ENCODE data around the gene RSPO4.

GRCh38 chr20:971346-971745, 30.8 kb downstream of the RSPO4 start:
- no peak for TF ChIP-seq POLR2A (conservative IDR thresholded peaks at IDR 0.05)
- TF ChIP-seq CTCF (IDR thresholded peaks at IDR 0.05 in 2 of 3, conservative IDR thresholded peaks at IDR 0.05 in 1 of 3; ENCODE audit: insufficient read depth in 2 of 3, low read depth in 1 of 3, low read length in 3 of 3), result no peak
- no peak for TF ChIP-seq ZNF23 (CRISPR knock-in tag; IDR thresholded peaks at IDR 0.05)
- no peak for TF ChIP-seq ZNF354B (CRISPR knock-in tag; IDR thresholded peaks at IDR 0.05)
- no peak for TF ChIP-seq MYC (IDR thresholded peaks at IDR 0.05; ENCODE audit: low read depth, low read length)
- TF ChIP-seq MYC (CRISPR knock-in tag; IDR thresholded peaks at IDR 0.05; ENCODE audit: borderline replicate concordance, low read depth), result no peak
- no peak for TF ChIP-seq RFX5 (IDR thresholded peaks at IDR 0.05; ENCODE audit: low read depth, low read length)
- no peak for TF ChIP-seq NRF1 (conservative IDR thresholded peaks at IDR 0.05 in 1 of 2, IDR thresholded peaks at IDR 0.05 in 1 of 2)
- no peak for TF ChIP-seq CXXC5 (CRISPR knock-in tag; IDR thresholded peaks at IDR 0.05)
- no peak for TF ChIP-seq RAD21 (CRISPR knock-in tag; conservative IDR thresholded peaks at IDR 0.05 in 1 of 2, IDR thresholded peaks at IDR 0.05 in 1 of 2)
- no peak for TF ChIP-seq YY1 (IDR thresholded peaks at IDR 0.05; ENCODE audit: borderline replicate concordance in 1 of 3, control insufficient read depth in 1 of 3, extremely low read depth in 1 of 3, insufficient read depth in 3 of 3, insufficient read length in 1 of 3, insufficient replicate concordance in 2 of 3, low read depth in 1 of 3, low read length in 2 of 3)
- no peak for TF ChIP-seq TCF7L2 (IDR thresholded peaks at IDR 0.05; ENCODE audit: low read depth, low read length)
- no peak for TF ChIP-seq SMAD1 (IDR thresholded peaks at IDR 0.05; ENCODE audit: low read depth, low read length, partially characterized antibody)
